Measurements from ENCODE around the gene LIPE.

Gene LIPE

GRCh38 chr19:42427313-42427712, at the start of gene LIPE:
Gene LIPE (minus strand): TSS chr19:42427388. CDS start chr19:42427149, 239 bp downstream.
- TF ChIP-seq CTCF (IDR thresholded peaks at IDR 0.05; ENCODE audit: control insufficient read depth, insufficient read depth, low read depth, low read length, missing control alignments), result no peak
- H3K4me3 ChIP-seq (ENCODE audit: control insufficient read depth, low read depth, low read length), result no peak within 1 kb of the TSS
- no peak for DNase-seq (ENCODE audit: low read depth)

GRCh38 chr19:42475366-42475765, 48.2 kb upstream of the LIPE start:
- DNase-seq (ENCODE audit: low read depth), result no peak
- H3K4me3 ChIP-seq (ENCODE audit: control insufficient read depth, low read depth, low read length), result no peak overlapping the region
- no peak for TF ChIP-seq CTCF (IDR thresholded peaks at IDR 0.05; ENCODE audit: control insufficient read depth, insufficient read depth, low read depth, low read length, missing control alignments)

- no peak overlapping the region for H3K4me3 ChIP-seq (ENCODE audit: control insufficient read depth, low read depth, low read length)
- no peak for DNase-seq (ENCODE audit: low read depth)
- TF ChIP-seq CTCF (IDR thresholded peaks at IDR 0.05; ENCODE audit: control insufficient read depth, insufficient read depth, low read depth, low read length, missing control alignments), result no peak
Observed at GRCh38 chr19:42474743-42475142, 47.6 kb upstream of the LIPE start.

GRCh38 chr19:42473686-42474085, 46.5 kb upstream of the LIPE start:
- H3K4me3 ChIP-seq (ENCODE audit: control insufficient read depth, low read depth, low read length), result no peak overlapping the region
- no peak for TF ChIP-seq CTCF (IDR thresholded peaks at IDR 0.05; ENCODE audit: control insufficient read depth, insufficient read depth, low read depth, low read length, missing control alignments)
- DNase-seq (ENCODE audit: low read depth), result no peak

- no peak for DNase-seq (ENCODE audit: low read depth)
- TF ChIP-seq CTCF (IDR thresholded peaks at IDR 0.05; ENCODE audit: control insufficient read depth, insufficient read depth, low read depth, low read length, missing control alignments), result no peak
- no peak overlapping the region for H3K4me3 ChIP-seq (ENCODE audit: control insufficient read depth, low read depth, low read length)
Observed at GRCh38 chr19:42472402-42473147, 45.4 kb upstream of the LIPE start.

- TF ChIP-seq CTCF (IDR thresholded peaks at IDR 0.05; ENCODE audit: control insufficient read depth, insufficient read depth, low read depth, low read length, missing control alignments), result no peak
- no peak for DNase-seq (ENCODE audit: low read depth)
- no peak overlapping the region for H3K4me3 ChIP-seq (ENCODE audit: control insufficient read depth, low read depth, low read length)
Observed at GRCh38 chr19:42471554-42472249, 44.5 kb upstream of the LIPE start.

Measured in AG09309 (cell line).